Activated naive CD8-positive, alpha-beta T cell treated with anti-CD3 and anti-CD28 coated beads, Interleukin-2, amount 10 ng/mL, durations not matched to agents 7 days and 5 days (primary cell): ENCODE data around the gene ANKRD37. TPM values are rescaled to one million over a fixed set of nuclear protein-coding genes. Genes with fewer than 3 reads are reported as not detected.

ENCODE experiments used
- total RNA-seq, 2 experiments: library from RNA; stranded (reverse); gene quantifications; one replicate each; pipeline ENCODE4 v1.2.3, GENCODE V29; 2021

Gene ANKRD37
- total RNA-seq, 2 experiments from 2014 or later = 7.4 to 8.1 TPM

Other genes with a start within 250 kb of the ANKRD37 start
- gene CFAP97, start 192.8 kb upstream of the ANKRD37 start, total RNA-seq = 10 to 100 TPM; 30.3 to 30.5 TPM
- 10 to 100 TPM; 15.9 to 16.4 TPM for gene SNX25, start 187.2 kb upstream of the ANKRD37 start, total RNA-seq
- under 1 TPM; 0.71 to 0.78 TPM for gene LRP2BP, start 917 bp upstream of the ANKRD37 start, total RNA-seq
- 10 to 100 TPM; 19.8 to 24.1 TPM for gene UFSP2, start 29.1 kb downstream of the ANKRD37 start, total RNA-seq
- under 1 TPM; 0.11 to 0.19 TPM for gene CCDC110, start 74.9 kb downstream of the ANKRD37 start, total RNA-seq
- not detected for gene PDLIM3, start 138.7 kb downstream of the ANKRD37 start, total RNA-seq